Left ventricle myocardium inferior (tissue), 1 donor: ENCODE data around the gene USH2A. TPM values are rescaled to one million over a fixed set of nuclear protein-coding genes. Genes with fewer than 3 reads are reported as not detected.
"Not testable (repeated sequence)": the region's sequence is repeated elsewhere in the genome, so short reads cannot be mapped to it uniquely, and the experiment has no call there.

Experiments used
- DNase-seq: peaks from one replicate; pipeline ENCODE4 v3.0.0-alpha.2; 2020
- H3K27ac ChIP-seq: fragments of 200-600 bp; replicated peaks from 2 replicates; pipeline ENCODE4 v1.8.0; 2021
- H3K27me3 ChIP-seq: fragments of 200-600 bp; 2 replicates; pipeline ENCODE4 v1.8.0; 2021; ENCODE audit warnings: low read depth
- H3K36me3 ChIP-seq: fragments of 200-600 bp; 2 replicates; pipeline ENCODE4 v1.8.0; 2021
- H3K4me1 ChIP-seq: fragments of 200-600 bp; 2 replicates; pipeline ENCODE4 v1.8.0; 2021
- H3K4me3 ChIP-seq: fragments of 200-600 bp; 2 replicates; pipeline ENCODE4 v1.8.0; 2021; ENCODE audit warnings: mild to moderate bottlenecking, moderate library complexity
- H3K9me3 ChIP-seq: fragments of 200-600 bp; replicated peaks from 2 replicates; pipeline ENCODE4 v1.8.0; 2021
- intact Hi-C: fragments of 100-400 bp; cut with micrococcal nuclease; formaldehyde crosslinking; loops from one replicate; pipeline ENCODE4 v1.11.0; 2022
- total RNA-seq: library from RNA; stranded (reverse); fragmentation: NEBNext Ultra II Directional; extraction: Animal tissue kit (Norgen Biotek cat#: 25700); gene quantifications from one replicate; pipeline ENCODE4 v1.2.1, GENCODE V29; 2021
- TF ChIP-seq, protein P1 (sequence below): fragments of 200-600 bp; IDR thresholded peaks from 2 replicates; pipeline ENCODE4 v1.8.0; 2021; ENCODE audit warnings: antibody characterized with exemption, mild to moderate bottlenecking, borderline replicate concordance
- donor health status: DM: no; HTN: yes; CAD: no; lungs with severe emphysema.

The USH2A gene
- total RNA-seq, 1 donor from 2014 or later: 3.6 TPM

DNA sequence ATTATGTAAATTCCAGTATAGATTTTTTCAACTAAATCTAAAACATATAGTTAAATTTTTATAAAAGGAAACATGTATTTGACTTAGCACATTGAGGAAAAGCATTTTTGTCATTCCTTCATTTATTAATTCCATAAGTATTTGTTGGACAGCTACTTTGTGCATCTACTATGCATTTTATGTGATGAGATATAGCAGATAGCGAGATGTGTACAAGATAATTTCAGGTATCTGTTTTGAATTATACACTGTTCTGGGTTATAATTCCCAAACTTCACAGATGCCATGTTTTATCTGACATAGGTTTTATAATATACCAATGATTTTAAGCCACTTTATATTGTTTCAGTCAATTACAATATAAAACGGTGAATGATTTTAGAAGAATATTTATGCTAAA lies 398.7 kb downstream of the USH2A start:
- Histone ChIP-seq H3K27me3 (no peaks in the 10 kb centered on the region), H3K36me3 (no peaks in the 10 kb centered on the region), H3K27ac (no peak overlapping the region), H3K9me3 (no peaks in the 10 kb centered on the region), H3K4me3 (no peak overlapping the region), H3K4me1 (no peaks in the 10 kb centered on the region)
- no peak for DNase-seq
- intact Hi-C loops: no loop called here
- TF ChIP-seq, protein P1, sequence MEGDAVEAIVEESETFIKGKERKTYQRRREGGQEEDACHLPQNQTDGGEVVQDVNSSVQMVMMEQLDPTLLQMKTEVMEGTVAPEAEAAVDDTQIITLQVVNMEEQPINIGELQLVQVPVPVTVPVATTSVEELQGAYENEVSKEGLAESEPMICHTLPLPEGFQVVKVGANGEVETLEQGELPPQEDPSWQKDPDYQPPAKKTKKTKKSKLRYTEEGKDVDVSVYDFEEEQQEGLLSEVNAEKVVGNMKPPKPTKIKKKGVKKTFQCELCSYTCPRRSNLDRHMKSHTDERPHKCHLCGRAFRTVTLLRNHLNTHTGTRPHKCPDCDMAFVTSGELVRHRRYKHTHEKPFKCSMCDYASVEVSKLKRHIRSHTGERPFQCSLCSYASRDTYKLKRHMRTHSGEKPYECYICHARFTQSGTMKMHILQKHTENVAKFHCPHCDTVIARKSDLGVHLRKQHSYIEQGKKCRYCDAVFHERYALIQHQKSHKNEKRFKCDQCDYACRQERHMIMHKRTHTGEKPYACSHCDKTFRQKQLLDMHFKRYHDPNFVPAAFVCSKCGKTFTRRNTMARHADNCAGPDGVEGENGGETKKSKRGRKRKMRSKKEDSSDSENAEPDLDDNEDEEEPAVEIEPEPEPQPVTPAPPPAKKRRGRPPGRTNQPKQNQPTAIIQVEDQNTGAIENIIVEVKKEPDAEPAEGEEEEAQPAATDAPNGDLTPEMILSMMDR: no peak

DNA sequence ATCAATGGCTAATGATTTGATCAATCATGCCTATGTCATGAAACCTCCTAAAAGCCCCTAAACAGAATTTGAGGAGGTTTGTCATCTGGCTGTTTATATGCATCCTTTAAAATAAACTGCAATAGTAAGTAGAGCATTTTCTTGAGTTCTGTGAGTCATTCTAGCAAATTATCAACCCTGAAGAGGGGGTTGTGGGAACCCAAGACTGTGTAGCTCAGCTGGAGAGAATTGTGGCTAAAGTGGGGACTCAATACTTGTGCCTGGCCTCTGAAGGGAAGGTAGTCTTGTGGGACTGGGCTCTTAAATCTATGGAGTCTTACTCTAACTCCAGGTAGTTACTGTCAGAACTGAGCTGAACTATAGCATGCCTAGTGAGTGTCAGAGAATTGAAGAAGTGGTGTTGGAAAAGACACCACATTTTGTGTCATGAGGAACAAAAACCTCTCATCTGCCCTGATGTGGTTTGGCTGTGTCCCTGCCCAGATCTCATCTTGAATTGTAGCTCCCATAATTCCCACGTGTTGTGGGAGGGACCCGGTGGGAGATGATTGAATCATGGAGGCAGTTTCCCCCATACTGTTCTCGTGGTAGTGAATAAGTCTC lies 402.4 kb downstream of the USH2A start:
- TF ChIP-seq, protein P1: no peak
- H3K4me3 ChIP-seq: no peak overlapping the region
- H3K4me1 ChIP-seq: no peaks in the 10 kb centered on the region
- H3K36me3 ChIP-seq: no peaks in the 10 kb centered on the region
- H3K27ac ChIP-seq: no peak overlapping the region
- intact Hi-C loops: no loop called here
- no peak for DNase-seq
- H3K27me3 ChIP-seq: no peaks in the 10 kb centered on the region
- no peaks in the 10 kb centered on the region for H3K9me3 ChIP-seq

DNA sequence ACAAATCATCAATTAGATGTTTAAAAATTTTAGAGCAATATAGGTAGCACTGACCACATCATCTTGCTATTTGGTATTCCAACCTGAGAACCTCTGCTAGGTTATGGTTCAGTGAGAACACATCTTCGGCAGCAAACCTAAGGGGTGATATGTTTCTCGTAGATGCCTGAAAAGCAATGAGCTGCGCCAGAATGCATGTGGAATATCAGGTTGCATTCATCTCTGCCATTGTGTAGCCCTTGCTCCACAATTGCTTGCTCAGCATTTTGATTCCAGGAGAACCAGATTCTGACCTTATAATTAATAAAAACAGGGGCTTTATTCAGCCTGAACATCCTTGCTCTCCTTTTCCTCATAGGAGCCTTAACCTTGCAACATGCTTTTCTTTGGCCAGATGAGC lies 408.1 kb downstream of the USH2A start:
- intact Hi-C loops: no loop called here
- no peaks in the 10 kb centered on the region for H3K4me1 ChIP-seq
- H3K4me3 ChIP-seq: no peak overlapping the region
- no peaks in the 10 kb centered on the region for H3K9me3 ChIP-seq
- H3K27ac ChIP-seq: no peak overlapping the region
- TF ChIP-seq, protein P1: no peak
- no peak for DNase-seq
- no peaks in the 10 kb centered on the region for H3K27me3 ChIP-seq
- H3K36me3 ChIP-seq: no peaks in the 10 kb centered on the region

DNA sequence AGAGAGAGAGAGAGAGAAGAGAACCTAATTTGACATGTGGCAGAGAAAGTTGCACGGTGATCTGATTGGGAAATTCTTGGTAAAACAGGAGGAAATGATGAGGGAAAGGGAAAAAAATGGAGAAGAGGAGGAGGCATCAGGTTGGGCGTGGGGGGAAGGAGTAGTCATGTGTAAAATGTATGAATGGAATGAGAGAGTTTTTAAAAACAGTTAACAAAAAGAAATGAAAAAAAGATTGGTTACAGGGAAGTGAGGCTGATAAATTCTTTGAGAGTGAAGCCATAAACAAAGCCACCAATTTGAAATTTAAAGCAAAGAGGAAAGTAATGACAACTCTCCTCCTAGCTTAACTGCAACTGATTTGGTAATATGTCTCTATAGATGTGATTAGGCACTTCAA lies 409.2 kb downstream of the USH2A start:
- no peak for DNase-seq
- H3K9me3 ChIP-seq: no peaks in the 10 kb centered on the region

DNA sequence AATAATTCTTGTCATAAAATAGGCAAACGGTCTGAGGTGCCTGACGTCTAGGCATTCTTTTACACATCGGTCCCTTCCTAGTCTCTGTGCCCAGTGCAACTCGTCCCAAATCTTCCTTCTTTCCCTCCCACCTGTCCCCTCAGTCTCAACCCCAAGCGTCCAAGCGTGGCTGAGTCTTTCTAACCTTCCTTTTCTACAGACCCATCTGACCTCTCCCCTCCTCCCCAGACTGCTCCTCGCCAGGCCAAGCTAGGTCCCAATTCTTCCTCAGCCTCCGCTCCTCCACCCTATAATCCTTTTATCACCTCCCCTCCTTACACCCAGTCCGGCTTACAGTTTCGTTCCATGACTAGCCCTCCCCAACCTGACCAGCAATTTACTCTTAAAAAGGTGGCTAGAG lies 413.8 kb downstream of the USH2A start:
- H3K4me3 ChIP-seq, H3K9me3 ChIP-seq, intact Hi-C loops, DNase-seq, H3K4me1 ChIP-seq, H3K27me3 ChIP-seq, H3K27ac ChIP-seq, H3K36me3 ChIP-seq: not testable (repeated sequence)

More for the DNA sequence above, 409.2 kb downstream of the USH2A start:
- no peaks in the 10 kb centered on the region for H3K4me1 ChIP-seq
- TF ChIP-seq, protein P1: no peak
- H3K27ac ChIP-seq: no peak overlapping the region
- H3K36me3 ChIP-seq: no peaks in the 10 kb centered on the region
- no peak overlapping the region for H3K4me3 ChIP-seq
- intact Hi-C loops: no loop called here
- H3K27me3 ChIP-seq: no peaks in the 10 kb centered on the region

DNA sequence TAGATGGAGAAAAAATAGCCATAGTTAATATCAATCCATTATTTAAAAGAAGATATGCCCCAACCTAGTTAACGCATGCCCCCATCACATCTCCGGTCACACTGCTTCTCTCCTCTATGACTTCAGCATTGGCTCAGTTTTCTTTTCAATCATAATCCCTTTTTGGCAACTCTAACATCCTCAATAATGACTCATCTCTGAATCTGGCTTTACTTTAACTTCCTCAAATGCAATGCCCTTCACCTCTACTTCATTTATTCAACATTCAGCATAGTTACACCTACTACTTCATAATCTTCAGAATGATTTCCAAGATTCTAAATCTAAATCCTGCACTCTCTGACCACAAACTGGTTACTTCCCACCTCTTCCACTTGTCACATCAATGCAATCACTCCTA lies 417.3 kb downstream of the USH2A start:
- no peak overlapping the region for H3K4me3 ChIP-seq
- TF ChIP-seq, protein P1: no peak
- H3K36me3 ChIP-seq: no peaks in the 10 kb centered on the region
- DNase-seq: no peak
- H3K9me3 ChIP-seq: no peaks in the 10 kb centered on the region
- H3K27me3 ChIP-seq: no peaks in the 10 kb centered on the region
- H3K27ac ChIP-seq: no peak overlapping the region
- intact Hi-C loops: no loop called here
- no peaks in the 10 kb centered on the region for H3K4me1 ChIP-seq
